Measurements from ENCODE around the gene HSF2BP.

GRCh38 chr21:43599728-43600127 lies 59.6 kb downstream of the HSF2BP start:
- TF ChIP-seq CTCF (IDR thresholded peaks at IDR 0.05; ENCODE audit: low read depth, low read length) = no peak
- no peak for TF ChIP-seq MYC (IDR thresholded peaks at IDR 0.05; ENCODE audit: low read depth, low read length)

Measured in NB4 (cell line).